HG03135 (cell line): Measurements from ENCODE around the gene AQP5.

Source experiments
- ATAC-seq: cut with Tn5 transposase; IDR thresholded peaks from one replicate; pipeline ENCODE4 v1.9.1; 2021; ENCODE audit warnings: mild to moderate bottlenecking, moderate library complexity; ENCODE audit not compliant: unreplicated experiment

The AQP5 gene

DNA sequence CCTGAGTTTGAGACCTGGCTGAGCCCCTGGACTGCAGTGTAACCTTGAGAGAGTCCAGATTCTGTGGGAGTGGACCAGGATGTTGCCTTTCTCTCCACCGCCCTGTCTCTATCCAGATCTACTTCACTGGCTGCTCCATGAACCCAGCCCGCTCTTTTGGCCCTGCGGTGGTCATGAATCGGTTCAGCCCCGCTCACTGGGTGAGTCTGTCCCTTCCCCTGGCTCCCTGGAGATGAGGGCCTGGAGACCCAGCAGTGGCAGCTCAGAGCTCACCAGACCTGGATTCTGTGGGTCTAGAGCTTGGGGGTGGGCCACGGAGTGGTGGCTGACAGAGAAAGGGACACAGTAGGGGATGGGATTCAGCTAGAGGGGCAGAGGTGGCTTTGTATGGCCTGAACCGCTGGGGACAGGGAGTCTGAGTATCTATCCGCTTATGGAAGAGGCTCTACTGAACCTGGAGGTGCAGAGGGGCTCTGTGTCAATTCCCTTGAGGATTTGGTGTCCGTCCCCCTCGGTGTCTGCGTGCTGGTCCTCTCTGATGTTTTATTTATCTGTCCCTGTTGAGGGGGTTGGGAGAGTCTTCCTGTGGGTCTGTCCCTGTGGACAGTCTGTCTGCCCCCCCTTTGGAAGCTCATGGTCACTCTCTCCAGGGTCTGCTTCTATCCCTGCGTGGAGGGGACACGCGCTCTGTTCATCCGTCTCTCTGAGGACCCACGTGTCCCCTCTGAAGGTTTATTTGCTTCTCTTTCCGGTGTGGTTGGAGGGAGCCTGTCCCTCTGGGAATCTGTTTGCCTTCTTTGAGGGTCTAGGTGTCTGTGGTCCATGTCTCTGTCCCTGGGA is 2.5 kb downstream of the AQP5 start:
- ATAC-seq, result no peak

DNA sequence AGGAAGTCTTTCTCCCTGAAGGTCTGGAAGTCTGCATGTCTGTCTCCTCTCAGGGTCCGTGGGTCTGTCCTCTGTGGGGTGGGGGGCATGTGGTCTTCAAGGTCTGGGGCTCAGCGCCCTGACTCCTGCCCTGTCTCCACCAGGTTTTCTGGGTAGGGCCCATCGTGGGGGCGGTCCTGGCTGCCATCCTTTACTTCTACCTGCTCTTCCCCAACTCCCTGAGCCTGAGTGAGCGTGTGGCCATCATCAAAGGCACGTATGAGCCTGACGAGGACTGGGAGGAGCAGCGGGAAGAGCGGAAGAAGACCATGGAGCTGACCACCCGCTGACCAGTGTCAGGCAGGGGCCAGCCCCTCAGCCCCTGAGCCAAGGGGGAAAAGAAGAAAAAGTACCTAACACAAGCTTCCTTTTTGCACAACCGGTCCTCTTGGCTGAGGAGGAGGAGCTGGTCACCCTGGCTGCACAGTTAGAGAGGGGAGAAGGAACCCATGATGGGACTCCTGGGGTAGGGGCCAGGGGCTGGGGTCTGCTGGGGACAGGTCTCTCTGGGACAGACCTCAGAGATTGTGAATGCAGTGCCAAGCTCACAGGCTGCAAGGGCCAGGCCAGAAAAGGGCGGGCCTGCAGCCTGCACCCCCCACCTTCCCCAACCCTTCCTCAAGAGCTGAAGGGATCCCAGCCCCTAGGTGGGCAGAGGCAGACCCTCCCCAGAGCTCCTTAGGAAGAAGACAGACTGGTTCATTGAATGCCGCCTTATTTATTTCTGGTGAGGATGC is 3.4 kb downstream of the AQP5 start:
- ATAC-seq, result no peak

DNA sequence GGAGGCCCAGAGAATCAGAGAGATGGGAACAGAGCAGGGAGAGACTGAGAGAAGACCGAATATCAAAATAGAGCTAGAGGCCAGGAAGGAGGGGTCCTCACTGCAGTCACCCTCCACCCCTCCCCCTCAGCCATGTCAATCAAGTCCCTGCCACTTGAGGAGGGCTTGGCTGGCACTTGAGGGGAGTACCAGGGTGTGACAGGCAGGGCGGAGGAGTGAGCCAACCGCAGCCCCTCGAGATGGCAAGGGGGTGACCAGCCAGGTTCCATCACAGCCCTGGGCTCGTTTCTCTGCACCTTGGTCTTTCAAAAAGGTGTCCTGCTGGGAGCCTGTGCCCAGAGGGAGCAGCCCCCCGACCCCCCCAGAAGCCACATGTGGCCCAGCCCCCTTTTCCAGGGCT is 4.2 kb downstream of the AQP5 start:
- ATAC-seq, result no peak

DNA sequence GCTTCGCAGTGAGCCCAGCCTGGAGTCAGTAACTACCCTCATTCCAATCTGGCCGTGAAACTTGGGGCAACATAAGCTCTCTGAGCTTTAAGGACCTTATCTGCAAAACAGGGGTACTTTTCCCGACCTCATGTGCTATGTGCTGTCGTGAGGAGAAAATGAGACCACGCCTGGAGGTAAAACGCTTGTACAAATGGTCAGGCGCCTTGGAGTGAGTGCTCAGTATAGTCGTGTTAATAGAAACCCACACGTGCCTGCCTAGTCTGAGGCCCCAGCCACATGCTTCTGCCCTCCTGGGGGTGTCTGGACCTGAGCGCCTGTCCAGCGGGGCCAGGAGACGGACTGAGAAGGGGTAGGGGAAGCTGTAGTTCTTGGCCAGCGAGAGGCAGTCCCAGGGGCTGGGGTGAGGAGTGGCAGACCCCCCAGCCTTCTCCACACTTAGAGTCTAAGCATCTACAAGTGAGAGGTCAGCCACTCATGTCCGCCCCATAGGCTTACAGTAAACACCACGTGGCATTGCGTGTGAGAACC is 4.9 kb downstream of the AQP5 start:
- no peak for ATAC-seq

DNA sequence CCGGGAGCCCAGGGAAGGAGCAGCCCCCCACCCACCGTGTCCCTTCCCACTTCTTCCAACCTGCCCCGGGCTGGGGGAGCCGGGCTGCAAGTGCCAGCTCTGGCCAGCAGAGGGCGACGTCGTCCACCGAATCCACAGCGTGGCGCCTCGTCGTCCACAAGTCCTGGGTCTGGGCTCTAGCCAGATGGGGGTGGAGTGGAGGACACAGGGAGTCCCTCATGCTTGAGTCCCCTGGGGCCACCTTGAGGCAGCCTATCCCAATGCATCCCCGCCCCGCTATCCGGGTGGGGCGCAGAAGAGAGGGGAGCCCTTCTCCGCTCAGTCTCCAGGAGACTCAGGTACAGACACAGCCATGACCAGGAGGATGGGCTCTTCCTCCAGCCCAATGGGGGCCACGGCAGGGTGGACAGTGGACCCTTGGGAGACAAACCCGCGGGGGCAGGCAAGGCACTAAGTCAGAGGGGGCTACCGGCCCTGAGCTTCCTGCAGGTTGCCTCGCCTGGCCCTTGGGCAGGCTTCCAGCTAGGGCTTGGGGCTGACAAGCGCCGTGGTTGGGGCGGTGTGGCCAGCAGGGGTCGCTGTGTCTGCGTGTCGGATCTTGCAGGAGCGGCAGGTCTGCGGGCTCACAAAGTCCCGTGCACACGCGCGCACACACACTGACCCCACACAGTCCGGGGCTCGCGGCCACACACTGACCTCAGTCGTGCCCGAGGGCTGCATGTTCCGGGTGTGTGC is 5.5 kb downstream of the AQP5 start:
- ATAC-seq, result peak; percentile 65

DNA sequence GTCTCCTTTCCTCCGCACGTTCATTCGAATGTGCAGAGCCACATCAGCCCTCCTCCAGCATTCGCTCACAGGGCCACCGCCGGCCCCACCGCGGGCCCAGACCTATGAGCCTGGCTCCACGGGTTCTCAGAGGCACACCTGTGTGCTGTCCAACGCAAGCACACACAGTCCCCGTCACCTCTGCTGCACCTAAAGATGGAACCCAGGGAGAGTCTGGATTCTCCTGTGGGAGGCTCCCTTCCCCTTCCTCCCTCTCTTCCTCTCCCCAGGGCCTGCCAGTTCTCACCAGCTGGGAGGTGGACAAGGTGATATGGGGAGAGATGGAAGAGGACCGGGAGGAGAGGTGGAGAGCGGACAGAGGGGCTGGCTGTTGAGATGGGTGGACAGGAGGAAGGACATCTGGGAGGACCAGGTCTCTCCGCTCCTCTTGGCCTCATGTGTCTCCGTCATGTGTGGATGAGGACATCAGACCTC is 6.1 kb downstream of the AQP5 start:
- no peak for ATAC-seq

DNA sequence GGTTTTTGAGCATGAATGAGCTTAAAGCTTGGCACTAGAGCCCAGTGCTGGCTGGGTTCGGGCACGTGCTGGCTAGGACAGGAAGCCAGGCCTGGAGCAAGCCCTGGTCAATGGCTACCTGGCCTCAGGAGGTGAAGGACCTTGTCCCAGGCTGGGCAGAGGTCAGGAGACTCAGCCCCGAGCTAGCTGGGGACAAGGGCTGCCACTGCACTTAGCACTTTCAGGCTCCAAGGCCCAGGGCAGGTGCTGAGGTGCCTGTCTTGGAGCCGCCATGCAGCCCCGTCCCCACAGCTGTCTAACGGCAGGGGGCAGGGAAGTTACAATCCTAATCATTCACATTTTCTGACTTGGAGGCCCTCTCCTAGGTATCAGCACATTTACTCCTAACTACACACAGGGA is 6.8 kb downstream of the AQP5 start:
- no peak for ATAC-seq

DNA sequence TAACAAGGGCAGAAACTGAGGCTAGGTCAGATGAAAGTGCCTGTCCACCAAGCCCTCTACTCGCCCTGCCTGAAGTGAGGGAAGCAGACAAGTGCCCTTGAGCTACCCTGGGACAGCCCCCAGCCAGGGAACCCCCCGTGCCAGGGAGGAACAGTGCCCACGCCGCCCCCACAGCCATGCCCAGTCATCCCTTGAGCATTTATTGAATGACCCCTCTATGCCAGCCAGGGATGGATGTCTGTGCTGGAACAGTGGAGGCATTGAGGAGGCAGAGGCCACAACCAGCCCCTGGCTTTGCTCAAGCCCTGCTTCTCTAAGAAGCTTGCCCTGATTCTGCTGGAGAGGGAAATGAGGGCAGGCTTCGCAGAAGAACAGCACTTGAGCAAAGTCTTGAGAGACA is 7.4 kb downstream of the AQP5 start:
- ATAC-seq, result no peak

DNA sequence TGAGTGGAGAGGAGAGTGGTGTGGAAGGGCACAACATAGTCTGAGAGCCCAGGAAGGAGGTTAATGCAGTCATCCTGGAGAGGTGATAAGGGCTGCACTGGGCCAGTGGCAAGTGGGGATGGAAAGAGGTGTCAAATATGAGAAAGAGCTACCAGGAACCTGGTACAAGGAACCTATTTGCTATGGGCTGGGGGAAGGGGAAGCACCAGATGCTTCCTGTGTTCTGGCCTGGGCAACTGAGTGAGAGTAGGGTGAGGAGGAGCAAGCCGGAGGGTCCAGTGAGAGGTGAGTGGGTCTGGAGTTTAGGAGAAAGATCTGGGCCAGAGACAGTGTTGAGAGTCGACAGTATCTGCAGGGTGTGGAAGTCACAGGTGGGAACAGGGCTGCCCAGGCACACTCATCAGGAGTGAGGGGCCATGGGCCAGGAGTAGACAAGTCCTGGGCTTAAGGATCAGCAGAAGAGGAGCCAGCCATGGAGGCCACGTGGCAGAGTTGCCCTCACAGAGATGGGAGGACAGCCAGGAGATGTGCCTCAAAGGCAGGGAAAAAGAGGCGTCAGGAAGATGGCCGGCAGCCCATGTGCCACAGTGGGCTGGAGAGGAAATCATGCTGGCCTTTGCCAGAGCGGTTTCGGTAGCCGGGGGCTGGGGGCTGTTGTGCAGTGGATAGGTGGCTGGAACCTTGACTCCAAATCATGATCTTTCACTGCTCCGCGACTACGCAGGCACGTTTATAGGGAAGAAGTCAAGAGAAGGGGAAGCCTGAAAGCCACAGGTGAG is 8.2 kb downstream of the AQP5 start:
- ATAC-seq, result no peak

DNA sequence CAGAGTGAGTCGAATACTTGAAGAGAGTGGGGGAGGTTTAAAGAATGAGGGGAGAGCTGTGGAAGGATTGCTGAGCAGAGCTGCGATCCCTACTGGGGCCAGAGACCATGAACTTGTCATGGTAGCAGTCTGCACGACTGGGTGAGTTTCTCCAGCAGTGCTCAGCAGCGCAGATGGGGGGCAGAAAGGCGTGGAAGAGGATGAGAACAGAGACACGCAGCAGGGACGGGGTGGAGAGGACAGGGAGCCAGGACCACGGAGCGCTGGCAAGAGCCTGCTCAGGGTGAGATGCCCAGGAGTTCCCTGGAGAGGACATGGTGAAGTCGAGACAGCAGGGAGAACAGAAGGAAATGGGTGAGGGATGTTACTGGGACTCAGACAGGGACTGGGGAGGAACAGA is 9.0 kb downstream of the AQP5 start:
- ATAC-seq, result no peak

DNA sequence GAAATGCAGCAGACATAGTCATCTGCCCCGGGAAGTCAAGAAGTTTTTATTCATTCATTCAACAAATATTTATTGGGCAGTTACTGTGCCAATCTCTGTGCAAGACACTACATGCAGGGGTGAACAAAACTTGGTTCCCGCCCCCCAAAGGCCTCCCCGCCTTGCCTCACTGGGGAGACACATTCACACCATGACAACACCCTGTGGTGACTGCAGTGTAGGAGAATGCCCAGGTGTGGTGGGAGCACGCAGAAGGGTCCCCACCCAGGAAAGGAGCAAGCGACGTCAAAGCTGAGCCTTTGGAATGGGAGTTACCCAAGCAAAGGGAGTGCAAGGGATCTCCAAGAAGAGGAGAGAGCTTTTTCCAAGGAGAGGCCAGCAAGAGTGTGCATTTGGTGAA is 9.5 kb downstream of the AQP5 start:
- no peak for ATAC-seq

DNA sequence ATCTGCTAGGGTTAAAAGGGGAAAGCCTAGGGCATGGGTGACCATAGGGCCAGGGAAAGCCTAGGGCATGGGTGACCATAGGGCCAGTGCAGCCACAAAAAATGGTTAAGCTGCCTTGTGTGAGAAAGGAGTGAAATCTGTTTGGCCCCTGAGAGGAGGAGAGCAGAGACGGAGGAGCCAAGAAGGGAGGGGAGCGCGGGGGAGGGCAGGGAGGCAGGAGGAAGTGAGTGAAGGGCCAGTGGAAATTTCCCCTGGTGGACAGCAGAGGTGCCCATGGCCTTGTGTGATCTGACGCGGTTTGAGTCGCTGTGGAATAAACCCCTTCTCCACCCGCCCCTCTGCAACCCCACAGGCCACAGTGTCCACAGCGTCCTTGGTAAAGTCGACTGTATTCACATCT is 10.5 kb downstream of the AQP5 start:
- no peak for ATAC-seq

DNA sequence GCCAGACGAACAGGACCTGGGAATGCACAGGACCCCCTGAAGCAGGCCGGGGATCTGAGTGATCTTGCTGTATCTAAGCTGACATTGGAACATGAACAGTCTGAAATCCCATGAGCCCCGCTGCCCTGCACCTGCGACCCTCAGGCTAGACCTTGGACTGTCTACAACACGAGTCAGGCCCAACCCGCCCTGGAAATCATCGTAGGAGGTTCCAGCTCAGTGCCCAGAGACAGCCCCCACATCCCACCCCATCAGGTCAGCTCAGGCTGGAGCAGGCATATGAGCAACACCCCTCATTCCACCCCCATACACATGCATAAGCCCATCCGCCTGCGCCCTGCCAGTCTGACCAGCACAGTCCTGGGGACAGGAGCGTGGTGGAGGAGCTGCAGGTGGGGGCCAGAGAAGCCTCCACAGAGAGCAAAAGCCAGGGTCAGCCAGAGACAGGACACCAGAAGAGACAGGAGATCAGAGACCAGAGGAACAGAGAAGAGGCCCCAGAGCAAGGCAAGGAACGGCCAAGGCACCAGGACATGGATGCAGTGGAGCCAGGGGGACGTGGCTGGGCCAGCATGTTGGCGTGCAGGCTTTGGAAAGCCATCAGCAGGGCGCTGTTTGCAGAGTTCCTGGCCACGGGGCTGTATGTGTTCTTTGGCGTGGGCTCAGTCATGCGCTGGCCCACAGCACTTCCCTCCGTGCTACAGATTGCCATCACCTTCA is 11.1 kb downstream of the AQP5 start, which contains the start of gene AQP6:
AQP6 (plus strand) TSS at position 307 of the 720 bp plus-strand sequence; CDS start at position 534, 227 bp downstream.
- no peak for ATAC-seq

DNA sequence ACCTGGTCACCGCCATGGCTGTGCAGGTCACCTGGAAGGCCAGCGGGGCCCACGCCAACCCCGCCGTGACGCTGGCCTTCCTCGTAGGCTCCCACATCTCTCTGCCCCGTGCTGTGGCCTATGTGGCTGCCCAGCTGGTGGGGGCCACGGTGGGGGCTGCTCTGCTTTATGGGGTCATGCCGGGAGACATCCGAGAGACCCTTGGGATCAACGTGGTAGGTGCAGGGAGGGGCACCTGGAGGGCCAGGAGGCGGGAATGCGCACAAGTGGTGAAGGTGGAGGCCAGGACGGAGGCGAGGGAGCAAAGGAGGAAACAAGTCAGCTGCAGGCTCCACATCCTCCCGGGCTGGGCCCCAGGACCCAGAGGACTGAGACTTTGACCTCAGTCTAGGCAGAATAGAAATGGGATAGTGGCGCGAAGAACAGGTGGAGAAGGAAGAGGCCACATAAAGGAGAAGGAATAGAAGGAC is 11.7 kb downstream of the AQP5 start:
- no peak for ATAC-seq

DNA sequence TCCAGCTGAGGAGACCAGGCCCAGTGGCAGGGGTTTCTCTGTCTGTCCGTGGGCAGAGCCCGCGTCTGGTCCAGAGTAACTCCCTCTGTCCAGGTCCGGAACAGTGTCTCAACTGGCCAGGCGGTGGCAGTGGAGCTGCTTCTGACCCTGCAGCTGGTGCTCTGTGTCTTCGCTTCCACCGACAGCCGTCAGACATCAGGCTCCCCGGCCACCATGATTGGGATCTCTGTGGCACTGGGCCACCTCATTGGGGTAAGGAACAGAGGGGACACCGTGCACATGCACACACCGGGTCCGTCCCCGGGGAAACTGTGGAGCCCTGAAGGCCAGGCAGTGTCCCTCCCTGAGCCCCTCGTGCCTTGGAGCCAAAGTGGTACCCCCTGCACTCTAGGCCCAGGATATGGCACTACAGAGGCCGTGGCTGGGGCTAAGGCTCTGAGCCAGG is 12.6 kb downstream of the AQP5 start:
- no peak for ATAC-seq

DNA sequence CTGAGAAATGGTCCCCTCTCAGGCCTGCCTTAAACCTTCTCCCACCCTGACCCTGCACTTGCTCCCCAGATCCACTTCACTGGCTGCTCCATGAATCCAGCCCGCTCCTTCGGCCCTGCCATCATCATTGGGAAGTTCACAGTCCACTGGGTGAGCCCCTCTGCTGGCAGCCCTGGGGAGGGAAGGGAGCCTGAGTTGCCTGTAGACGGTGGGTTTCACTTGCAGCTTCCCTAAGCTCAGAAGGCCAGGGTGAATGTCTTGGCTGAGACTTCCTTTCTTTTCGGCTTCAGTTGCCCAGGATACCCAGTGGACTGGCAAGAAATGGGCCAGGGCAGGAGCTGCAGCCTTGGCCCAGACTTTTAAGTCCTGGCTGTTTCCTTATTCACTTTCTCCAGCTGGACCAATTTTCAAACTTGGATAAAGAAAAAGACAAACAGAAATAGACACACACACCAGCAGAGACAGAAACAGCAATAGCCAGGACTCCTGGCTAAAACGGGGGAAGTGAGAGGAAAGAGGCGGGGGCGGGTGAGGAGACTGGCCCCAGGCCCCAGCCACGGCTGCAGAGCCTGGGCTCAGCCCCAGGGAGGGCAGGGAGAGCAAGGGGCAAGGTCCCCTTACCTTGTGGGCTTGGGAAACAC is 13.1 kb downstream of the AQP5 start:
- no peak for ATAC-seq

DNA sequence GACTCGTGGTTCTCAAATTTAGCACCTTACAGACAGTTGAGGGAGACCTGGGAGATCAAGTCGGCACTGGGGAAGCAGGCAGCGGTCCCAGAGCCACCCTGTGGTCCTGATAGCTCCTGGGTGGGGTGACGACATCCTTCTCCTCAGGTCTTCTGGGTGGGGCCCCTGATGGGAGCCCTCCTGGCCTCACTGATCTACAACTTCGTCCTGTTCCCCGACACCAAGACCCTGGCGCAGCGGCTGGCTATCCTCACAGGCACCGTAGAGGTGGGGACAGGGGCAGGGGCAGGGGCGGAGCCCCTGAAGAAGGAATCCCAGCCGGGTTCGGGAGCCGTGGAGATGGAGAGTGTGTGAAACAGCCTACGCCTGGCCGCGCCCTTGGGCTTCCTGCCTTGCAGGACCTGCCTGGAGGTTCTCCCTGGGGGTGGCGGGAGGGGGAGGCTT is 13.7 kb downstream of the AQP5 start:
- ATAC-seq, result no peak

DNA sequence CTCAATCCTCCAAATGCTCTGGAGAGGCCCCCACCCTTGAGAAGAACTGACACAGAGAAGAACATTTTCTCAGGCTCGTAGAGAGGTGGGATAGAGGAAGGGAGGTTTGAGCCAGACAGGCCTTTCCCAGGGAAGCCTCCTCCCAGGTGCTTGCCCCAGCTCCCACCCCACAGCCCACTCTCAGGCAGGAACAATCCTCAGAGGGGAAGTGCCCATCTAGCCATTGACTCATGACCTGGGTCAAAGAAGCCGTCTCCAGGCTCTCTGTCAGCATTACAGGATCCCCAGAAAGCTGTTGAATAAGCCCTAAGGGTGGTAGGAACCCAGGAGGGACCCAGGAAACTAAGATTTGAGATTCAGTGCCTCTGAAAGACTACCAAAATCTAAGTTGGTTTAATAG is 14.9 kb downstream of the AQP5 start:
- no peak for ATAC-seq

DNA sequence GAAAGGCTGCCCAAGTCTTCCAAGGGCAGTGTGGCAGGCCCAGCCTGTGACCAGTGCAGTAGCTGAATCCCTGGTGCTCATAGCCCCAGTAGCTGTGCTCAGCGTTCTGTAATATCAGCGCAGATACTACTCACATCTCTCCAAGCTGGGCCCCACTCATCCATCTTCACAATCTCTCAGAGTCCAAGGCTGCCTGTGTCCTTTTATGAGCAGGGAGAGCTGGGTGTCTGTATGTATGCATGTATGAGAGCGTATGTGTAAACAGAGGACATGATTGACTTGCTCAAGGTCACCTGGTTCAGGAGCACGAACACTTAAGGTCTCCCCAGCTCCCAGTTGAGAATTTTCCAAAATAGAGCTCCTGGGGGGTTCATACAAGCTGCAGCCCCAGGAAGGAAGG is 16.5 kb downstream of the AQP5 start:
- ATAC-seq, result no peak
